ENCODE results near the gene DDAH1.

The DDAH1 gene

DNA sequence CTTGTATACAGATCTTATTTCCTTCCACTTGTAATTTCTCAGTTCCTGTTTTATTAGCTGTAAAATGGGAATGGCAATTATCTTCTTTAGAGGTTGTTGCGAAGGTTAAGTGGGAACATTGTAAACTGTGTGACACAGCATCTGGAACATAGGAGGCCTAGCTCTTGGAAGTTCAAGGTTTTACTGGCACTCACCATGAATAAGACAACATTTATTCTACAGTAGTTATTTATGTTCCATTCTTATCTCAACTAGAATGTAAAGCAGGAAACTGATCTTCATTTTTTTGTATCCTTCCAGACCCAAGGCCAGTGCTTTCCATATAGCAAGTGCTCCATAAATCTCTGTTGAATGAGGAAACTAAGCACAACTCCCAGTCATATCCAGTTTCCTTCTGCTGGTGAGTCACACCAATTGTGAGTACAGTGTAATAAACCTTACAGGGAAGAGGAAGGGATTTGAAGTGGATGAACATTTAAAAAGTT is 189.9 kb downstream of the DDAH1 start:
- no peak for DNase-seq (ENCODE audit: low read depth, low spot score)

GRCh38 chr1:85273397-85273796 is 191.6 kb downstream of the DDAH1 start:
- no peak for DNase-seq (ENCODE audit: low read depth, low spot score)

DNA sequence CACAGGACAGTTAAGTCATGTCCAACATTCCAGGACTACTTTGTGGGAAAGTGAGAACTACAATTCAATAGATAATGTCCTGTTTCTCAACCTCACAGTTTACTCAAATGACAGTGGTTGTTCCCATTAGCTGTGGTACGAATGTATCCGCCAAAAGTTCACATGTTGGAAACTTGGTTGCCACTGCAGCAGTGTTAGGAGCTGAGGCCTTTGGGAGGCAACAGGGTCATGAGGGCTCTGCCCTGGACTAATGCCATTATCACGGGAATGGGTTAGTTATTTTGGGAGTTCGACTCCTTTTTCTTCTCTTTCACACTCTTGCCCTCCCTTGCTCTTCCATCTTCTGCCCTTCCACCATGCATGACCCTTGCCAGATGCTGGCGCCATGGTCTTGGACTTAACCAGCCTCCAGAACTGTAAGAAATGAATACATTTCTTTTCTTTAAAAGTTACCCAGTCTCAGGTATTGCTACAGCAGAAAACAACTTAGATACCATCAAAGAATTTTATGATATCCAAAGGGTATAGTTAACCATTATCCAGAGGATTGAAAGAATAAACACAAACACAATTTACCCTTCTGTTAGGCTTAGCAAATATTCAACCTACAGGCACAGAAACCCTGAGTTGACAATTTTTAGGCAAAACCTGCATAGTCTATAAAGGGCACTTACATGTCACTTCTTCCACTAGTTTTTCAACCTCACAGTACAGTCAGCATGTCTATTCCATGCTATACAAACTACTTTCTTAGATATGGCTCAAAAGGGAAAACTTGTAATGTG is 196.0 kb downstream of the DDAH1 start:
- no peak for DNase-seq (ENCODE audit: low read depth, low spot score)

Data from smooth muscle cell of the brain vasculature (primary cell).